ENCODE data around the gene SETD3.

SETD3 gene

GRCh38 chr14:99516871-99517642 lies 36.4 kb upstream of the SETD3 start:
- DNase-seq (ENCODE audit: low read depth in 2 of 2) = no peak

- DNase-seq (ENCODE audit: low read depth in 2 of 2) = no peak
Observed at GRCh38 chr14:99516156-99516870, 35.7 kb upstream of the SETD3 start.

- DNase-seq (ENCODE audit: low read depth in 2 of 2) = no peak
Observed at GRCh38 chr14:99515301-99516155, 34.9 kb upstream of the SETD3 start.

- DNase-seq (ENCODE audit: low read depth in 2 of 2) = no peak
Observed at GRCh38 chr14:99514552-99515300, 34.1 kb upstream of the SETD3 start.

GRCh38 chr14:99513946-99514551 lies 33.4 kb upstream of the SETD3 start:
- no peak for DNase-seq (ENCODE audit: low read depth in 2 of 2)

- no peak for DNase-seq (ENCODE audit: low read depth in 2 of 2)
Observed at GRCh38 chr14:99513183-99513694, 32.6 kb upstream of the SETD3 start.

- no peak for DNase-seq (ENCODE audit: low read depth in 2 of 2)
Observed at GRCh38 chr14:99512571-99513182, 32.0 kb upstream of the SETD3 start.

- DNase-seq (ENCODE audit: low read depth in 2 of 2) = no peak
Observed at GRCh38 chr14:99512110-99512449, 31.4 kb upstream of the SETD3 start.

- no peak for DNase-seq (ENCODE audit: low read depth in 2 of 2)
Observed at GRCh38 chr14:99511421-99512109, 30.9 kb upstream of the SETD3 start.

- no peak for DNase-seq (ENCODE audit: low read depth in 2 of 2)
Observed at GRCh38 chr14:99510556-99511139, 30.0 kb upstream of the SETD3 start.

GRCh38 chr14:99509871-99510555 lies 29.4 kb upstream of the SETD3 start:
- DNase-seq (ENCODE audit: low read depth in 2 of 2) = no peak

- DNase-seq (ENCODE audit: low read depth in 2 of 2) = no peak
Observed at GRCh38 chr14:99508896-99509629, 28.4 kb upstream of the SETD3 start.

GRCh38 chr14:99507860-99508640 lies 27.4 kb upstream of the SETD3 start:
- no peak for DNase-seq (ENCODE audit: low read depth in 2 of 2)

GRCh38 chr14:99506276-99506675 lies 25.6 kb upstream of the SETD3 start:
- DNase-seq (ENCODE audit: low read depth in 2 of 2) = no peak

GRCh38 chr14:99505089-99505488 lies 24.4 kb upstream of the SETD3 start:
- no peak for DNase-seq (ENCODE audit: low read depth in 2 of 2)

- DNase-seq (ENCODE audit: low read depth in 2 of 2) = no peak
Observed at GRCh38 chr14:99503848-99504453, 23.3 kb upstream of the SETD3 start.

- DNase-seq (ENCODE audit: low read depth in 2 of 2) = no peak
Observed at GRCh38 chr14:99502989-99503421, 22.3 kb upstream of the SETD3 start.

Measured in stimulated activated CD4-positive, alpha-beta T cell treated with anti-CD3 and anti-CD28 coated beads, Interleukin-1b, Interleukin-23, amount 100 ng/mL, for 4 hours (primary cell).